GM19452 (cell line): Measurements from ENCODE around the gene HBG1.
"Not testable (repeated sequence)": the region's sequence is repeated elsewhere in the genome, so short reads cannot be mapped to it uniquely, and the experiment has no call there.

Source experiments
- ATAC-seq: cut with Tn5 transposase; IDR thresholded peaks from one replicate; pipeline ENCODE4 v1.9.1; 2021; ENCODE audit not compliant: unreplicated experiment

Gene HBG1

GRCh38 chr11:5277807-5278382 is 28.2 kb upstream of the HBG1 start:
- no peak for ATAC-seq

- ATAC-seq = no peak
Observed at GRCh38 chr11:5276697-5277096, 27.0 kb upstream of the HBG1 start.

GRCh38 chr11:5275369-5276110 is 25.9 kb upstream of the HBG1 start:
- no peak for ATAC-seq

- ATAC-seq = no peak
Observed at GRCh38 chr11:5274395-5274794, 24.7 kb upstream of the HBG1 start.

GRCh38 chr11:5272395-5273017 is 22.8 kb upstream of the HBG1 start:
- no peak for ATAC-seq

GRCh38 chr11:5269715-5270147 is 20.1 kb upstream of the HBG1 start, which contains the start of gene HBE1:
HBE1 (minus strand) TSS chr11:5269945; CDS start chr11:5269890, 55 bp downstream.
- ATAC-seq = no peak

- no peak for ATAC-seq
Observed at GRCh38 chr11:5267033-5267563, 17.4 kb upstream of the HBG1 start.

GRCh38 chr11:5266609-5267008 is 17.0 kb upstream of the HBG1 start:
- no peak for ATAC-seq

GRCh38 chr11:5265832-5266231 is 16.2 kb upstream of the HBG1 start:
- ATAC-seq = no peak

GRCh38 chr11:5258543-5259262 is 9.0 kb upstream of the HBG1 start:
- no peak for ATAC-seq

- ATAC-seq = no peak
Observed at GRCh38 chr11:5257296-5257695, 7.6 kb upstream of the HBG1 start.

GRCh38 chr11:5254646-5255413 is 5.2 kb upstream of the HBG1 start, which contains the start of gene HBG2:
HBG2 (minus strand) TSS chr11:5254781; CDS start chr11:5254728, 53 bp downstream.
- ATAC-seq = not testable (repeated sequence)

GRCh38 chr11:5254023-5254422 is 4.4 kb upstream of the HBG1 start:
- not testable (repeated sequence) for ATAC-seq

GRCh38 chr11:5253440-5253839 is 3.8 kb upstream of the HBG1 start:
- ATAC-seq = not testable (repeated sequence)

GRCh38 chr11:5252919-5253265 is 3.2 kb upstream of the HBG1 start:
- no peak for ATAC-seq

- ATAC-seq = no peak
Observed at GRCh38 chr11:5252192-5252918, 2.7 kb upstream of the HBG1 start.

GRCh38 chr11:5251746-5252145 is 2.1 kb upstream of the HBG1 start:
- ATAC-seq = no peak

GRCh38 chr11:5250543-5251204 is 1.0 kb upstream of the HBG1 start:
- no peak for ATAC-seq

GRCh38 chr11:5248498-5248897 is 1.2 kb downstream of the HBG1 start:
- ATAC-seq = not testable (repeated sequence)
